SK-N-MC (cell line): ENCODE data around the gene ABCA10.

Experiments used
- EZH2 ChIP-seq: fragments of 200-600 bp; sonication (generic); IDR thresholded peaks from one replicate; pipeline ENCODE4 v1.6.1; 2017; ENCODE audit warnings: antibody characterized with exemption
- FOXP2 ChIP-seq: optimal IDR thresholded peaks from 2 replicates; pipeline ENCODE3; 2011; ENCODE audit warnings: mild to moderate bottlenecking, moderate library complexity; ENCODE audit not compliant: insufficient read depth; ENCODE audit errors: extremely low read length, control extremely low read depth
- POLR2AphosphoS5 ChIP-seq: IDR thresholded peaks from 2 replicates; pipeline ENCODE4 v1.6.1; 2012; ENCODE audit warnings: mild to moderate bottlenecking, low read depth, low read length, borderline replicate concordance

GRCh38 chr17:69265873-69266272, 37.2 kb upstream of the ABCA10 start:
- TF ChIP-seq POLR2AphosphoS5 (no peak), EZH2 (no peak), FOXP2 (no peak)
